ENCODE data around the gene KCNJ10. TPM values are rescaled to one million over a fixed set of nuclear protein-coding genes. Genes with fewer than 3 reads are reported as not detected.

Gene KCNJ10
- total RNA-seq, 1 donor from 2014 or later, result 0.27 TPM

GRCh38 chr1:160081261-160081936 lies 11.4 kb upstream of the KCNJ10 start, which contains the start of gene KCNJ9:
Gene KCNJ9, plus strand, starts transcription at chr1:160081538. Its CDS starts 2,493 bp downstream, at chr1:160084031.
- no peak for TF ChIP-seq EZH2 (IDR thresholded peaks at IDR 0.05; ENCODE audit: insufficient read depth, low read length)
- no peak for TF ChIP-seq CTCF (IDR thresholded peaks at IDR 0.05; ENCODE audit: insufficient read depth, low read depth, low read length)
- peak within 1 kb of the TSS; percentile 7 for H3K4me2 ChIP-seq (ENCODE audit: low read length)
- peaks cover 1% of the 10 kb centered on the region for H3K9me3 Mint-ChIP-seq (ENCODE audit: unreplicated experiment)
- peaks cover 6% of the 10 kb centered on the region for H3K4me1 ChIP-seq (ENCODE audit: insufficient read depth, low read length)
- H3K9me3 ChIP-seq (ENCODE audit: insufficient read depth, low read depth, low read length), result no peaks in the 10 kb centered on the region
- H3K27me3 ChIP-seq (ENCODE audit: insufficient read depth, low read length), result peaks cover 49% of the 10 kb centered on the region
- H3K36me3 ChIP-seq (ENCODE audit: insufficient read depth, low read length), result no peaks in the 10 kb centered on the region
- H4K20me1 ChIP-seq (ENCODE audit: insufficient read depth, low read length), result peaks cover 6% of the 10 kb centered on the region
- H3K27ac Mint-ChIP-seq (ENCODE audit: unreplicated experiment), result no peak within 1 kb of the TSS
- H3K27ac ChIP-seq (ENCODE audit: low read depth, low read length), result no peak within 1 kb of the TSS
- H3K9ac ChIP-seq (ENCODE audit: low read length), result no peak within 1 kb of the TSS
- H3K4me3 ChIP-seq (ENCODE audit: insufficient read depth, low read depth, low read length), result no peak within 1 kb of the TSS
- H3K4me3 Mint-ChIP-seq (ENCODE audit: unreplicated experiment), result no peak within 1 kb of the TSS
- peak; percentile 8 for DNase-seq (ENCODE audit: low read depth)
- peak within 1 kb of the TSS; percentile 34 for H2AFZ ChIP-seq (ENCODE audit: low read depth, low read length)
- H3K79me2 ChIP-seq (ENCODE audit: insufficient read depth, low read length), result no peaks in the 10 kb centered on the region
- FAIRE-seq, result no peak
- peaks cover 64% of the 10 kb centered on the region for H3K27me3 Mint-ChIP-seq (ENCODE audit: low read depth, unreplicated experiment)
- H3K36me3 Mint-ChIP-seq (ENCODE audit: low read depth, unreplicated experiment), result peaks cover 3% of the 10 kb centered on the region
- H3K4me1 Mint-ChIP-seq (ENCODE audit: low read depth, unreplicated experiment), result no peaks in the 10 kb centered on the region

DNA sequence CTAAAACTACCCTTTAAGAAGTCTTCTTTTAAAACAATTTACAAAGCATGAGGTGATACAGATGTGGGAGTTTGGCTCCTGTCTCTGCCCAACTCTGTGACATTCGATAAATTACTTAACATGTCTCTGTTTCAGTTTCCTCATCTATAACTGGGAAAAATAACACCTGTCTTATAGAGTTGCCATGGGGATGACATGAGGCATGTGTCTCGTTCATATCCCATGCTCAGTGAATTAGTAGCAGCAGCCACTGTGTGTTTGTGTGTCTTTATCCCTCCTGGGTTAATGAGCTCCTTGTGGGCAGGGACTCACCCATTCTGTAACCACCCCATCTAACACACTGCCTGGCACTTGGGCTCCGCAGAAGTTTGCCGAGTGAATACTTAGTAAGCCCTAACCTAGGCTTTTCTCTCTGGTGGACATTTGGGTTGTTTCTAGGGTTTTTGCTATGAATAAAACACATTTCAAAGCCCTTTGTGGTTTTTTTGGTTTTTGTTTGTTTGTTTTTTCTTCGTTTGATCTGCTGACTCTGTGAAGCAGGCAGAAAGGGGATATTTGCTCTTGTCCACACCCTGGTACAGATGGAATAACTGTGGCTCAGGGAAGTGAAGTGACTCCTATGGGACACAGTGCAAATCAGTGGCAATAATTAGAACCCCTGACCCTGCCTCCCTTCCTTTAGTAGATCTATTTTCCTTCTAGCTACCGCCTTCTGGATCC lies 10.6 kb upstream of the KCNJ10 start:
- H3K4me1 Mint-ChIP-seq (ENCODE audit: low read depth, unreplicated experiment), result peaks cover 4% of the 10 kb centered on the region
- no peaks in the 10 kb centered on the region for H4K20me1 ChIP-seq (ENCODE audit: insufficient read depth, low read length)
- H3K36me3 Mint-ChIP-seq (ENCODE audit: low read depth, unreplicated experiment), result no peaks in the 10 kb centered on the region
- FAIRE-seq, result no peak
- no peak overlapping the region for H3K27ac ChIP-seq (ENCODE audit: low read depth, low read length)
- no peak for TF ChIP-seq EZH2 (IDR thresholded peaks at IDR 0.05; ENCODE audit: insufficient read depth, low read length)
- TF ChIP-seq CTCF (IDR thresholded peaks at IDR 0.05; ENCODE audit: insufficient read depth, low read depth, low read length), result no peak
- no peaks in the 10 kb centered on the region for H3K9me3 ChIP-seq (ENCODE audit: insufficient read depth, low read depth, low read length)
- peaks cover 1% of the 10 kb centered on the region for H3K9me3 Mint-ChIP-seq (ENCODE audit: unreplicated experiment)
- no peak overlapping the region for H3K4me3 ChIP-seq (ENCODE audit: insufficient read depth, low read depth, low read length)
- H3K4me2 ChIP-seq (ENCODE audit: low read length), result peak overlapping the region; percentile 7
- H3K27me3 Mint-ChIP-seq (ENCODE audit: low read depth, unreplicated experiment), result peaks cover 57% of the 10 kb centered on the region
- H3K79me2 ChIP-seq (ENCODE audit: insufficient read depth, low read length), result no peaks in the 10 kb centered on the region
- H3K9ac ChIP-seq (ENCODE audit: low read length), result no peak overlapping the region
- H3K4me3 Mint-ChIP-seq (ENCODE audit: unreplicated experiment), result no peak overlapping the region
- no peaks in the 10 kb centered on the region for H3K36me3 ChIP-seq (ENCODE audit: insufficient read depth, low read length)
- DNase-seq (ENCODE audit: low read depth), result no peak
- peaks cover 54% of the 10 kb centered on the region for H3K27me3 ChIP-seq (ENCODE audit: insufficient read depth, low read length)
- peaks cover 6% of the 10 kb centered on the region for H3K4me1 ChIP-seq (ENCODE audit: insufficient read depth, low read length)
- H3K27ac Mint-ChIP-seq (ENCODE audit: unreplicated experiment), result no peak overlapping the region
- no peak overlapping the region for H2AFZ ChIP-seq (ENCODE audit: low read depth, low read length)

All from astrocyte (in vitro differentiated cells and primary cell).